SK-N-SH (cell line): ENCODE measurements around the gene ATAD1. TPM values are rescaled to one million over a fixed set of nuclear protein-coding genes. Genes with fewer than 3 reads are reported as not detected.
A peak's percentile ranks its signal among the peaks of the same experiment; 100 is the strongest.

Experiments
- CTCF ChIA-PET: fragments of 300-600, 350-600 bp; formaldehyde crosslinking; extraction: SDS; loops from one replicate; lab custom pipeline; 2021; lab: Yijun Ruan, JAX
- POLR2A ChIA-PET: fragments of 350-600 bp; sonication (Branson Sonifier 250); formaldehyde crosslinking; extraction: SDS; loops from one replicate; lab custom pipeline; 2020; ENCODE audit warnings: antibody characterized with exemption, inconsistent platforms; lab: Yijun Ruan, JAX
- DNase-seq: peaks from one replicate; pipeline ENCODE4 v3.0.0; 2012
- H2AFZ ChIP-seq: fragments of 200-600 bp; sonication (generic); 2 replicates; pipeline ENCODE4 v1.8.1; 2016; ENCODE audit warnings: antibody characterized with exemption, mild to moderate bottlenecking, low read depth
- H3F3A ChIP-seq: fragments of 200-600 bp; sonication (generic); replicated peaks from 2 replicates; pipeline ENCODE3; 2016; ENCODE audit warnings: antibody characterized with exemption, mild to moderate bottlenecking; ENCODE audit not compliant: insufficient read depth
- H3K27ac ChIP-seq, 2 experiments: fragments of 200-500 bp in 1 of 2; fragments of 200-600 bp in 1 of 2; sonication (Bioruptor generic) in 1 of 2; sonication (generic), shearing (Covaris generic) in 1 of 2; 2 replicates each; pipeline versions ENCODE4 v1.5.1 to v1.6.1; 2014 to 2016; ENCODE audit warnings: low read depth in 2 of 2, inconsistent platforms in 1 of 2, low read length in 1 of 2, mild to moderate bottlenecking in 1 of 2, mixed read lengths in 1 of 2
- H3K27me3 ChIP-seq: fragments of 200-600 bp; sonication (generic), shearing (Covaris generic); 2 replicates; pipeline ENCODE4 v1.6.1; 2016; ENCODE audit warnings: mixed run types; ENCODE audit not compliant: insufficient read depth
- H3K36me3 ChIP-seq, 2 experiments: fragments of 200-500 bp in 1 of 2; fragments of 200-600 bp in 1 of 2; sonication (Bioruptor generic) in 1 of 2; sonication (generic) in 1 of 2; replicated peaks in 1 of 2; 2 replicates each; pipeline versions ENCODE3 to v1.5.1; 2014 to 2016; ENCODE audit warnings: low read length in 1 of 2, mild to moderate bottlenecking in 1 of 2; ENCODE audit not compliant: insufficient read depth in 2 of 2, control insufficient read depth in 1 of 2
- H3K4me1 ChIP-seq, 2 experiments: fragments of 200-500 bp in 1 of 2; fragments of 200-600 bp in 1 of 2; sonication (Bioruptor generic) in 1 of 2; sonication (generic), shearing (Covaris generic) in 1 of 2; 2 replicates each; pipeline versions ENCODE4 v1.5.1 to v1.6.1; 2014 to 2016; ENCODE audit warnings: low read depth in 1 of 2, low read length in 1 of 2, mixed run types in 1 of 2; ENCODE audit not compliant: insufficient read depth in 2 of 2, control insufficient read depth in 1 of 2
- H3K4me2 ChIP-seq: fragments of 200-600 bp; sonication (generic), shearing (Covaris generic); 2 replicates; pipeline ENCODE4 v1.6.1; 2017; ENCODE audit warnings: mixed run types
- H3K4me3 ChIP-seq, 2 experiments: fragments of 200-500 bp in 1 of 2; fragments of 200-600 bp in 1 of 2; sonication (Bioruptor generic) in 1 of 2; sonication (generic), shearing (Covaris generic) in 1 of 2; 2 replicates each; pipeline versions ENCODE4 v1.5.1 to v1.8.1; 2014 to 2016; ENCODE audit warnings: low read depth in 2 of 2, inconsistent platforms in 1 of 2, low read length in 1 of 2, mild to moderate bottlenecking in 1 of 2, mixed read lengths in 1 of 2, moderate library complexity in 1 of 2
- H3K79me2 ChIP-seq: fragments of 200-600 bp; sonication (generic); 2 replicates; pipeline ENCODE4 v1.8.1; 2017; ENCODE audit warnings: mild to moderate bottlenecking; ENCODE audit not compliant: insufficient read depth
- H3K9ac ChIP-seq: fragments of 200-600 bp; sonication (generic); 2 replicates; pipeline ENCODE4 v1.6.1; 2017; ENCODE audit warnings: mixed run types
- H3K9me2 ChIP-seq: fragments of 200-600 bp; sonication (generic); 2 replicates; pipeline ENCODE4 v1.6.1; 2017; ENCODE audit warnings: mixed run types
- H3K9me3 ChIP-seq: fragments of 200-600 bp; sonication (generic); 2 replicates; pipeline ENCODE4 v1.6.1; 2017; ENCODE audit warnings: mixed run types, mild to moderate bottlenecking, moderate library complexity
- H4K20me1 ChIP-seq: fragments of 200-600 bp; sonication (generic); 2 replicates; pipeline ENCODE4 v1.6.1; 2017; ENCODE audit warnings: mild to moderate bottlenecking, mixed run types; ENCODE audit not compliant: insufficient read depth
- CHD2 ChIP-seq: fragments of 150-350 bp; IDR thresholded peaks from 2 replicates; pipeline ENCODE4 v1.6.1; 2018; ENCODE audit warnings: low read length; ENCODE audit not compliant: partially characterized antibody
- ELF1 ChIP-seq: IDR thresholded peaks from 2 replicates; pipeline ENCODE4 v1.4.0; 2012
- EZH2phosphoT487 ChIP-seq: fragments of 200-600 bp; sonication (generic); IDR thresholded peaks from 2 replicates; pipeline ENCODE4 v1.6.1; 2017; ENCODE audit warnings: low read depth, mixed run types, mild to moderate bottlenecking, antibody characterized with exemption, moderate library complexity, borderline replicate concordance
- GABPA ChIP-seq: IDR thresholded peaks from 2 replicates; pipeline ENCODE4 v1.4.0; 2012; ENCODE audit warnings: low read depth, mild to moderate bottlenecking
- GATA2 ChIP-seq: sonication (generic); formaldehyde crosslinking; IDR thresholded peaks from 2 replicates; pipeline ENCODE4 v1.5.0; 2020; ENCODE audit warnings: mild to moderate bottlenecking, missing genetic modification reagents
- JUND ChIP-seq: IDR thresholded peaks from 2 replicates; pipeline ENCODE4 v1.4.0; 2012
- MAX ChIP-seq: IDR thresholded peaks from 2 replicates; pipeline ENCODE4 v1.4.0; 2012; ENCODE audit warnings: low read depth
- MXI1 ChIP-seq: IDR thresholded peaks from 2 replicates; pipeline ENCODE4 v1.6.1; 2012; ENCODE audit warnings: mild to moderate bottlenecking, low read depth, low read length, improper control_type of control experiment
- NFIC ChIP-seq: IDR thresholded peaks from 2 replicates; pipeline ENCODE4 v1.4.0; 2012; ENCODE audit warnings: borderline replicate concordance
- NRF1 ChIP-seq: IDR thresholded peaks from 2 replicates; pipeline ENCODE4 v1.6.1; 2012; ENCODE audit warnings: low read depth, mild to moderate bottlenecking, low read length
- RCOR1 ChIP-seq: fragments of 150-350 bp; IDR thresholded peaks from 2 replicates; pipeline ENCODE4 v1.6.1; 2017; ENCODE audit warnings: antibody characterized with exemption, low read length
- RFX5 ChIP-seq: IDR thresholded peaks from 2 replicates; pipeline ENCODE4 v1.6.1; 2012; ENCODE audit warnings: mild to moderate bottlenecking, improper control_type of control experiment, low read length
- RXRA ChIP-seq: IDR thresholded peaks from 2 replicates; pipeline ENCODE4 v1.4.0; 2012; ENCODE audit warnings: low read depth, mild to moderate bottlenecking, borderline replicate concordance
- SMC3 ChIP-seq: IDR thresholded peaks from 2 replicates; pipeline ENCODE4 v1.6.1; 2012; ENCODE audit warnings: low read depth, low read length, improper control_type of control experiment
- TAF1 ChIP-seq: IDR thresholded peaks from 2 replicates; pipeline ENCODE4 v1.6.1; 2012; ENCODE audit warnings: low read depth, mild to moderate bottlenecking, low read length, moderate library complexity, borderline replicate concordance
- TCF12 ChIP-seq: IDR thresholded peaks from 2 replicates; pipeline ENCODE4 v1.4.0; 2012
- USF2 ChIP-seq: fragments of 150-350 bp; IDR thresholded peaks from 2 replicates; pipeline ENCODE4 v1.6.1; 2017; ENCODE audit warnings: antibody characterized with exemption, low read length, low read depth, borderline replicate concordance
- YY1 ChIP-seq: IDR thresholded peaks from 2 replicates; pipeline ENCODE4 v1.4.0; 2012; ENCODE audit warnings: low read depth, mild to moderate bottlenecking
- WGBS: methylation state at CpG from one replicate; pipeline ENCODE4 v1.1.6; 2017; ENCODE audit warnings: low lambda C conversion rate; 5-methylcytosine and 5-hydroxymethylcytosine counted together
- polyA plus RNA-seq, 3 experiments: library from polyadenylated mRNA; depleted of rRNA; stranded (reverse); fragments of >200 nt; gene quantifications; 2 replicates each; pipeline ENCODE4 v1.2.3, GENCODE V29; 2012

ATAD1 gene
- polyA plus RNA-seq, 1 of the 3 experiments (the other 2 are of a cell fraction), result 13.5 TPM

- Histone ChIP-seq H2AFZ (no peak overlapping the region), H3K27me3 (no peaks in the 10 kb centered on the region), H3K27ac (peak overlapping the region; percentile 72 to 88), H3K4me1 (peaks cover 0 to 17% of the 10 kb centered on the region in 2 experiments; a peak in 3 of 4 replicates), H3F3A (peaks cover 5% of the 10 kb centered on the region), H3K36me3 (no peaks in the 10 kb centered on the region), H3K4me2 (no peak overlapping the region), H3K9me2 (no peaks in the 10 kb centered on the region), H3K9ac (no peak overlapping the region), H3K79me2 (no peaks in the 10 kb centered on the region), H3K4me3 (no peak overlapping the region), H3K9me3 (no peaks in the 10 kb centered on the region), H4K20me1 (no peaks in the 10 kb centered on the region)
- ChIA-PET POLR2A (no interaction called here), CTCF (no interaction called here)
- 98% methylated on average over 4 of the region's 4 CpGs for WGBS
- DNase-seq, result no peak
- no peak for TF ChIP-seq SMC3
- TF ChIP-seq TCF12, result no peak
- TF ChIP-seq ELF1, result no peak
- no peak for TF ChIP-seq TAF1
Measured at GRCh38 chr10:87843714-87844113, 25.7 kb upstream of the ATAD1 start.

- Histone ChIP-seq H3K27ac (peak overlapping the region; percentile 72 to 88), H3K9me3 (no peaks in the 10 kb centered on the region), H3K36me3 (no peaks in the 10 kb centered on the region), H3K4me2 (no peak overlapping the region), H3K4me1 (peaks cover 0 to 17% of the 10 kb centered on the region in 2 experiments; a peak in 3 of 4 replicates), H3K9ac (no peak overlapping the region)
- POLR2A ChIA-PET, result no interaction called here
- no peak for DNase-seq
- TF ChIP-seq MAX (no peak), GATA2 (CRISPR knock-in tag) (no peak), NFIC (no peak), EZH2phosphoT487 (no peak), YY1 (no peak), RFX5 (no peak), JUND (no peak), USF2 (no peak), MXI1 (no peak), CHD2 (no peak), RXRA (no peak), NRF1 (no peak), GABPA (no peak), TAF1 (no peak), RCOR1 (no peak)
- TF ChIP-seq, all 33 proteins: peak for 0
- no peaks in the 10 kb centered on the region for H4K20me1 ChIP-seq
- CTCF ChIA-PET, result no interaction called here
- no peaks in the 10 kb centered on the region for H3K27me3 ChIP-seq
- no peak overlapping the region for H2AFZ ChIP-seq
- H3K9me2 ChIP-seq, result no peaks in the 10 kb centered on the region
- H3K4me3 ChIP-seq, result no peak overlapping the region
- no peaks in the 10 kb centered on the region for H3K79me2 ChIP-seq
- peaks cover 5% of the 10 kb centered on the region for H3F3A ChIP-seq
Measured at GRCh38 chr10:87842776-87843497, 24.9 kb upstream of the ATAD1 start.
